Stimulated activated CD8-positive, alpha-beta memory T cell treated with anti-CD3 and anti-CD28 coated beads, Interleukin-12 subunit alpha, Interleukin-12 subunit beta, amount 100 ng/mL, for 1 hour (primary cell): ENCODE measurements around the gene TMEM40.
"Not testable (repeated sequence)": the region's sequence is repeated elsewhere in the genome, so short reads cannot be mapped to it uniquely, and the experiment has no call there.

Source experiments
- DNase-seq: peaks from one replicate; pipeline ENCODE4 v3.0.0-alpha.2; 2020; ENCODE audit warnings: low read depth

TMEM40 gene

GRCh38 chr3:12775970-12776369, 16.9 kb upstream of the TMEM40 start:
- DNase-seq, result not testable (repeated sequence)

- no peak for DNase-seq
Measured at GRCh38 chr3:12775226-12775625, 16.2 kb upstream of the TMEM40 start.

GRCh38 chr3:12774619-12775018, 15.6 kb upstream of the TMEM40 start:
- DNase-seq, result no peak

- DNase-seq, result no peak
Measured at GRCh38 chr3:12773710-12774086, 14.6 kb upstream of the TMEM40 start.

- DNase-seq, result no peak
Measured at GRCh38 chr3:12773030-12773709, 14.1 kb upstream of the TMEM40 start.

- DNase-seq, result no peak
Measured at GRCh38 chr3:12772462-12772861, 13.4 kb upstream of the TMEM40 start.

- DNase-seq, result no peak
Measured at GRCh38 chr3:12771236-12771635, 12.2 kb upstream of the TMEM40 start.

GRCh38 chr3:12769761-12770160, 10.7 kb upstream of the TMEM40 start:
- no peak for DNase-seq

GRCh38 chr3:12768579-12769527, 9.8 kb upstream of the TMEM40 start:
- no peak for DNase-seq

- no peak for DNase-seq
Measured at GRCh38 chr3:12766541-12766940, 7.5 kb upstream of the TMEM40 start.

GRCh38 chr3:12764171-12764776, 5.2 kb upstream of the TMEM40 start:
- DNase-seq, result no peak

GRCh38 chr3:12759693-12760565, 870 bp upstream of the TMEM40 start:
- no peak for DNase-seq

- no peak for DNase-seq
Measured at GRCh38 chr3:12758025-12758781, 856 bp downstream of the TMEM40 start.

GRCh38 chr3:12756635-12757034, 2.4 kb downstream of the TMEM40 start:
- DNase-seq, result no peak

- no peak for DNase-seq
Measured at GRCh38 chr3:12756175-12756574, 2.9 kb downstream of the TMEM40 start.

- DNase-seq, result no peak
Measured at GRCh38 chr3:12755754-12756153, 3.3 kb downstream of the TMEM40 start.

- DNase-seq, result no peak
Measured at GRCh38 chr3:12754313-12754712, 4.7 kb downstream of the TMEM40 start.

- DNase-seq, result no peak
Measured at GRCh38 chr3:12753275-12754028, 5.6 kb downstream of the TMEM40 start.

- no peak for DNase-seq
Measured at GRCh38 chr3:12752809-12753208, 6.2 kb downstream of the TMEM40 start.

GRCh38 chr3:12752102-12752501, 7.0 kb downstream of the TMEM40 start:
- no peak for DNase-seq
